HEK293 (cell line): ENCODE results near the gene FNDC8.

Source experiments
- BCL11B ChIP-seq: fragments of 450-650 bp; formaldehyde crosslinking; IDR thresholded peaks from 2 replicates; pipeline ENCODE4 v1.5.1; 2016; ENCODE audit warnings: low read depth, missing biosample characterization, missing genetic modification characterization
- CTCF ChIP-seq: fragments of 450-650 bp; formaldehyde crosslinking; IDR thresholded peaks from 2 replicates; pipeline ENCODE4 v1.5.1; 2016; ENCODE audit warnings: missing biosample characterization, missing genetic modification characterization
- KLF9 ChIP-seq: fragments of 450-650 bp; formaldehyde crosslinking; IDR thresholded peaks from 2 replicates; pipeline ENCODE4 v1.5.1; 2016; ENCODE audit warnings: missing biosample characterization, missing genetic modification characterization, low read depth
- PRDM2 ChIP-seq: fragments of 450-650 bp; formaldehyde crosslinking; IDR thresholded peaks from 2 replicates; pipeline ENCODE4 v1.5.1; 2016; ENCODE audit warnings: missing biosample characterization, missing genetic modification characterization, borderline replicate concordance
- PRDM6 ChIP-seq: fragments of 450-650 bp; formaldehyde crosslinking; IDR thresholded peaks from 2 replicates; pipeline ENCODE4 v1.5.1; 2017; ENCODE audit warnings: missing biosample characterization, missing genetic modification characterization
- REPIN1 ChIP-seq: fragments of 450-650 bp; formaldehyde crosslinking; IDR thresholded peaks from 2 replicates; pipeline ENCODE4 v1.5.1; 2017; ENCODE audit warnings: missing biosample characterization, missing genetic modification characterization, low read depth
- REST ChIP-seq: fragments of 450-650 bp; formaldehyde crosslinking; IDR thresholded peaks from 2 replicates; pipeline ENCODE4 v1.5.1; 2016; ENCODE audit warnings: missing biosample characterization, missing genetic modification characterization
- SALL2 ChIP-seq: fragments of 450-650 bp; formaldehyde crosslinking; IDR thresholded peaks from 2 replicates; pipeline ENCODE4 v1.5.0; 2017; ENCODE audit warnings: missing biosample characterization, mild to moderate bottlenecking, missing genetic modification characterization, borderline replicate concordance
- SP2 ChIP-seq: fragments of 450-650 bp; formaldehyde crosslinking; IDR thresholded peaks from 2 replicates; pipeline ENCODE4 v1.5.1; 2016; ENCODE audit warnings: missing biosample characterization, missing genetic modification characterization
- ZBTB17 ChIP-seq: fragments of 450-650 bp; formaldehyde crosslinking; IDR thresholded peaks from 2 replicates; pipeline ENCODE4 v1.5.1; 2016; ENCODE audit warnings: missing biosample characterization, missing genetic modification characterization
- ZBTB6 ChIP-seq: fragments of 450-650 bp; formaldehyde crosslinking; IDR thresholded peaks from 2 replicates; pipeline ENCODE4 v1.5.1; 2017; ENCODE audit warnings: missing biosample characterization, missing genetic modification characterization
- ZFP41 ChIP-seq: fragments of 450-650 bp; formaldehyde crosslinking; IDR thresholded peaks from 2 replicates; pipeline ENCODE4 v1.5.1; 2016; ENCODE audit warnings: missing biosample characterization, missing genetic modification characterization, borderline replicate concordance
- ZNF18 ChIP-seq: fragments of 450-650 bp; formaldehyde crosslinking; IDR thresholded peaks from 2 replicates; pipeline ENCODE4 v1.5.1; 2016; ENCODE audit warnings: missing biosample characterization, missing genetic modification characterization
- ZNF214 ChIP-seq: fragments of 450-650 bp; formaldehyde crosslinking; IDR thresholded peaks from 2 replicates; pipeline ENCODE4 v1.5.1; 2017; ENCODE audit warnings: missing biosample characterization, mild to moderate bottlenecking, missing genetic modification characterization, borderline replicate concordance
- ZNF24 ChIP-seq: fragments of 450-650 bp; formaldehyde crosslinking; IDR thresholded peaks from 2 replicates; pipeline ENCODE4 v1.5.1; 2016; ENCODE audit warnings: missing biosample characterization, missing genetic modification characterization
- ZNF514 ChIP-seq: fragments of 450-650 bp; formaldehyde crosslinking; IDR thresholded peaks from 2 replicates; pipeline ENCODE4 v1.5.1; 2016; ENCODE audit warnings: missing biosample characterization, missing genetic modification characterization
- ZNF558 ChIP-seq: fragments of 450-650 bp; formaldehyde crosslinking; IDR thresholded peaks from 2 replicates; pipeline ENCODE4 v1.5.1; 2016; ENCODE audit warnings: missing biosample characterization, missing genetic modification characterization
- ZNF626 ChIP-seq: fragments of 450-650 bp; sonication (Bioruptor Pico); formaldehyde crosslinking; IDR thresholded peaks from 2 replicates; pipeline ENCODE4 v1.5.1; 2018; ENCODE audit warnings: missing biosample characterization, missing genetic modification characterization, inconsistent platforms
- ZNF660 ChIP-seq: fragments of 450-650 bp; IDR thresholded peaks from 2 replicates; pipeline ENCODE4 v1.5.1; 2018; ENCODE audit warnings: missing biosample characterization, mild to moderate bottlenecking, missing genetic modification characterization
- ZNF670 ChIP-seq: fragments of 450-650 bp; formaldehyde crosslinking; IDR thresholded peaks from 2 replicates; pipeline ENCODE4 v1.5.1; 2016; ENCODE audit warnings: missing biosample characterization, missing genetic modification characterization, low read depth
- ZSCAN4 ChIP-seq: fragments of 450-650 bp; formaldehyde crosslinking; IDR thresholded peaks from 2 replicates; pipeline ENCODE4 v1.5.1; 2017; ENCODE audit warnings: missing biosample characterization, missing genetic modification characterization

The FNDC8 gene

GRCh38 chr17:35141681-35142466 lies 20.5 kb downstream of the FNDC8 start, which contains the start of gene NLE1 (continued):
- TF ChIP-seq PRDM2 (tag by site-specific recombination) (no peak), REPIN1 (tag by site-specific recombination) (peak; percentile 30; the same call in 1 of the 2 replicates), ZNF626 (tag by site-specific recombination) (no peak), ZNF18 (no peak), ZNF670 (tag by site-specific recombination) (no peak), BCL11B (no peak), ZNF558 (tag by site-specific recombination) (0 out of 2 replicates have a peak, but pooled peaks have one; percentile 13), ZNF660 (tag by site-specific recombination) (peak; percentile 94), ZNF514 (tag by site-specific recombination) (no peak), ZBTB6 (tag by site-specific recombination) (no peak), ZBTB17 (tag by site-specific recombination) (peak; percentile 70), REST (tag by site-specific recombination) (0 out of 2 replicates have a peak, but pooled peaks have one; percentile 28), SP2 (tag by site-specific recombination) (peak; percentile 80), ZSCAN4 (no peak; the same call in 1 of the 2 replicates), KLF9 (tag by site-specific recombination) (peak; percentile 99), ZNF24 (tag by site-specific recombination) (peak; percentile 77; the same call in 1 of the 2 replicates), SALL2 (tag by site-specific recombination) (no peak), ZFP41 (no peak), PRDM6 (tag by site-specific recombination) (no peak), ZNF214 (tag by site-specific recombination) (no peak), CTCF (peak; percentile 96)
